Suppressor macrophage treated with lipopolysaccharide for 1 hour (primary cell): ENCODE measurements around the gene SNF8.
A peak's percentile ranks its signal among the peaks of the same experiment; 100 is the strongest.

Source experiments
- DNase-seq, 3 donors: peaks; one replicate each; pipeline ENCODE4 v3.0.0-alpha.2; 2020 to 2022

The SNF8 gene

GRCh38 chr17:48883171-48883570 lies 61.5 kb downstream of the SNF8 start:
- peak; percentile 28 to 49 (median 41) for DNase-seq

DNA sequence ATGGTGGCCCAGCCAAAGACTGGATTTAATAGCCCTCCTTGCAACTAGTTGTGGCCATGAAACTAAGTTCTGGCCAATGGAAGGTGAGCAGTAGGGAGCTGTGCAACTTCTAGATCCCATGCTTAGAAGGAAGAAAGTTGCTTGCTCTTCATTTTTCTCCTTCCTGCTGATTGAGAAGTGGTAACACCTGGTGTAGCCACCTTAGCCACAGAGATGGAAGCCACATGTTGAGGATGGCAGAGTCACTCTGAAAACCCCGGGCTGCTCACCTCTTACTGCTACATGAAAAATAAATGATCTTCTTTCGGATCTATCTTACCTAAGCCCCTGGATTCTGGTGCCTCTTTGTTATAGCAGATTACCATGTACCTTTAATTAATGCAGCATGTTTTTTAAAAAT lies 62.4 kb downstream of the SNF8 start:
- DNase-seq, result no peak
